Fibroblast of lung (primary cell): ENCODE results near the gene SULT4A1. TPM values are rescaled to one million over a fixed set of nuclear protein-coding genes. Genes with fewer than 3 reads are reported as not detected.

Experiments used
- DNase-seq, 2 donors: peaks; one replicate each; pipeline versions ENCODE4 v3.0.0 to v3.0.0-alpha.2; 2010; ENCODE audit warnings: low read depth in 2 of 2
- H2AFZ ChIP-seq: 2 replicates; pipeline ENCODE4 v1.5.1; 2012; ENCODE audit warnings: low read length, control low read depth, inconsistent platforms
- H3K27ac ChIP-seq: 2 replicates; pipeline ENCODE4 v1.5.1; 2011; ENCODE audit warnings: low read length, control low read depth; ENCODE audit not compliant: insufficient read depth
- H3K27me3 ChIP-seq: 2 replicates; pipeline ENCODE4 v1.5.1; 2011; ENCODE audit warnings: mild to moderate bottlenecking, low read length; ENCODE audit not compliant: control insufficient read depth, insufficient read depth
- H3K36me3 ChIP-seq: 2 replicates; pipeline ENCODE4 v1.5.1; 2011; ENCODE audit warnings: low read length; ENCODE audit not compliant: control insufficient read depth, insufficient read depth
- H3K4me1 ChIP-seq: 2 replicates; pipeline ENCODE4 v1.5.1; 2011; ENCODE audit warnings: low read length; ENCODE audit not compliant: control insufficient read depth, insufficient read depth; ENCODE audit errors: extremely low read depth
- H3K4me2 ChIP-seq: 2 replicates; pipeline ENCODE4 v1.5.1; 2011; ENCODE audit warnings: low read length, control low read depth; ENCODE audit not compliant: insufficient read depth; ENCODE audit errors: extremely low read depth
- H3K4me3 ChIP-seq, 4 experiments: fragments of 200-600 bp in 1 of 4; sonication (generic) in 1 of 4; replicated peaks in 1 of 4; 2 replicates each; pipeline ENCODE4 v1.5.1; 2011 to 2016; ENCODE audit warnings: low read length in 4 of 4, low read depth in 3 of 4, mild to moderate bottlenecking in 3 of 4, control low read depth in 2 of 4, inconsistent platforms in 1 of 4, mixed read lengths in 1 of 4; ENCODE audit not compliant: insufficient read depth in 1 of 4; ENCODE audit errors: control extremely low read depth in 1 of 4
- H3K79me2 ChIP-seq: 2 replicates; pipeline ENCODE4 v1.5.1; 2012; ENCODE audit warnings: mild to moderate bottlenecking, low read length, inconsistent platforms; ENCODE audit not compliant: control insufficient read depth, insufficient read depth
- H3K9ac ChIP-seq: 2 replicates; pipeline ENCODE4 v1.5.1; 2011; ENCODE audit warnings: mild to moderate bottlenecking, low read length, control low read depth; ENCODE audit not compliant: insufficient read depth
- H3K9me3 ChIP-seq: 2 replicates; pipeline ENCODE4 v1.5.1; 2012; ENCODE audit warnings: low read depth, low read length; ENCODE audit not compliant: control insufficient read depth, insufficient read depth
- H4K20me1 ChIP-seq: 2 replicates; pipeline ENCODE4 v1.5.1; 2011; ENCODE audit warnings: low read length; ENCODE audit not compliant: control insufficient read depth, insufficient read depth; ENCODE audit errors: extremely low read depth
- CTCF ChIP-seq, 2 donors: IDR thresholded peaks in 1 of 2; conservative IDR thresholded peaks in 1 of 2; 1 replicate in 1 of 2; 2 replicates in 1 of 2; pipeline ENCODE4 v1.5.1; 2011 to 2012; ENCODE audit warnings: low read length in 2 of 2, control low read depth in 1 of 2, inconsistent platforms in 1 of 2, low read depth in 1 of 2, mild to moderate bottlenecking in 1 of 2
- EZH2 ChIP-seq: IDR thresholded peaks from 2 replicates; pipeline ENCODE4 v1.5.1; 2012; ENCODE audit warnings: low read length, control low read depth, mild to moderate bottlenecking; ENCODE audit errors: missing control alignments
- polyA plus RNA-seq, 2 donors: library from polyadenylated mRNA; depleted of rRNA in 1 of 2; stranded (reverse) in 1 of 2; unstranded in 1 of 2; fragments of >200 nt; gene quantifications; 2 replicates each; pipeline ENCODE4 v1.2.1, GENCODE V29; 2011 to 2012; ENCODE audit warnings: missing spikeins in 1 of 2
- total RNA-seq: library from RNA; depleted of rRNA; stranded (reverse); fragments of >200 nt; gene quantifications from 2 replicates; pipeline ENCODE4 v1.2.1, GENCODE V29; 2014

Gene SULT4A1
- total and polyA plus RNA-seq, 2 donors (not counting 1 experiment from before 2014, with no cell fraction given) = 0.16 to 0.50 TPM

- no peaks in the 10 kb centered on the region for H3K27me3 ChIP-seq
- no peak overlapping the region for H3K27ac ChIP-seq
- no peaks in the 10 kb centered on the region for H4K20me1 ChIP-seq
- no peaks in the 10 kb centered on the region for H3K36me3 ChIP-seq
- no peak overlapping the region for H3K9ac ChIP-seq
- no peak overlapping the region for H2AFZ ChIP-seq
- H3K9me3 ChIP-seq = no peaks in the 10 kb centered on the region
- no peak overlapping the region for H3K4me2 ChIP-seq
- peak in 1 of 2 donors; percentile 55 for DNase-seq
- H3K4me1 ChIP-seq = no peaks in the 10 kb centered on the region
- TF ChIP-seq EZH2 = no peak
- no peak for TF ChIP-seq CTCF (conservative IDR thresholded peaks at IDR 0.05 in 1 of 2, IDR thresholded peaks at IDR 0.05 in 1 of 2; ENCODE audit: low read depth in 1 of 2, low read length in 2 of 2)
- H3K79me2 ChIP-seq = no peaks in the 10 kb centered on the region
- H3K4me3 ChIP-seq = no peak overlapping the region
Observed at GRCh38 chr22:43782448-43782847, 79.9 kb downstream of the SULT4A1 start.

GRCh38 chr22:43777286-43777685 is 85.0 kb downstream of the SULT4A1 start:
- Histone ChIP-seq H2AFZ (no peak overlapping the region), H3K27ac (no peak overlapping the region), H3K4me2 (no peak overlapping the region), H3K4me1 (no peaks in the 10 kb centered on the region), H3K27me3 (no peaks in the 10 kb centered on the region), H3K79me2 (no peaks in the 10 kb centered on the region), H3K36me3 (no peaks in the 10 kb centered on the region), H3K9me3 (no peaks in the 10 kb centered on the region), H4K20me1 (no peaks in the 10 kb centered on the region), H3K4me3 (no peak overlapping the region), H3K9ac (no peak overlapping the region)
- TF ChIP-seq EZH2 (no peak), CTCF (conservative IDR thresholded peaks at IDR 0.05 in 1 of 2, IDR thresholded peaks at IDR 0.05 in 1 of 2; ENCODE audit: low read depth in 1 of 2, low read length in 2 of 2) (no peak)
- DNase-seq = peak; percentile 47 to 93

- H3K27ac ChIP-seq = no peak overlapping the region
- no peak for DNase-seq
- no peak overlapping the region for H3K4me2 ChIP-seq
- H3K9ac ChIP-seq = no peak overlapping the region
- no peaks in the 10 kb centered on the region for H3K4me1 ChIP-seq
- no peaks in the 10 kb centered on the region for H3K27me3 ChIP-seq
- no peak overlapping the region for H3K4me3 ChIP-seq
- TF ChIP-seq CTCF (conservative IDR thresholded peaks at IDR 0.05 in 1 of 2, IDR thresholded peaks at IDR 0.05 in 1 of 2; ENCODE audit: low read depth in 1 of 2, low read length in 2 of 2) (no peak), EZH2 (no peak)
- H3K79me2 ChIP-seq = no peaks in the 10 kb centered on the region
- H4K20me1 ChIP-seq = no peaks in the 10 kb centered on the region
- H3K9me3 ChIP-seq = no peaks in the 10 kb centered on the region
- no peaks in the 10 kb centered on the region for H3K36me3 ChIP-seq
- H2AFZ ChIP-seq = no peak overlapping the region
Observed at GRCh38 chr22:43776081-43776670, 86.1 kb downstream of the SULT4A1 start.

Other genes with a start within 250 kb of the SULT4A1 start
- gene EFCAB6, start 50.2 kb downstream of the SULT4A1 start, total RNA-seq = 1.5 and 2.3 TPM in 2 replicates
- 0.38 and 1.0 TPM in 2 replicates for gene EFCAB6, start 50.2 kb downstream of the SULT4A1 start, polyA plus RNA-seq
- gene PNPLA5, start 29.5 kb upstream of the SULT4A1 start, total RNA-seq = under 0.01 and 0.33 TPM in 2 replicates
- 0.06 TPM in 1 of 2 replicates, not detected in the other for gene PNPLA5, start 29.5 kb upstream of the SULT4A1 start, polyA plus RNA-seq
- 3.6 and 12.6 TPM in 2 replicates for gene PNPLA3, start 61.3 kb upstream of the SULT4A1 start, total RNA-seq
- gene PNPLA3, start 61.3 kb upstream of the SULT4A1 start, polyA plus RNA-seq = 4.6 and 6.8 TPM in 2 replicates
- gene SAMM50, start 92.9 kb upstream of the SULT4A1 start, total RNA-seq = 32.9 TPM in 2 replicates
- 45.7 and 63.6 TPM in 2 replicates for gene SAMM50, start 92.9 kb upstream of the SULT4A1 start, polyA plus RNA-seq
- 8.5 and 12.1 TPM in 2 replicates for gene PARVB, start 161.8 kb upstream of the SULT4A1 start, total RNA-seq
- 47.3 and 55.2 TPM in 2 replicates for gene PARVB, start 161.8 kb upstream of the SULT4A1 start, polyA plus RNA-seq